Mesothelial cell of epicardium (in vitro differentiated cells): ENCODE results near the gene CDH23. TPM values are rescaled to one million over a fixed set of nuclear protein-coding genes. Genes with fewer than 3 reads are reported as not detected.

Source experiments
- DNase-seq, 2 experiments: peaks; one replicate each; pipeline ENCODE4 v3.0.0; 2021; ENCODE audit warnings: low spot score in 2 of 2; ENCODE audit not compliant: unreplicated experiment in 2 of 2
- H3K27ac Mint-ChIP-seq: 2 replicates; pipeline ENCODE4 v1.8.0; 2021; ENCODE audit warnings: mixed read lengths
- H3K27me3 Mint-ChIP-seq: 2 replicates; pipeline ENCODE4 v1.8.0; 2021; ENCODE audit warnings: low read depth, mixed read lengths
- H3K36me3 Mint-ChIP-seq: 2 replicates; pipeline ENCODE4 v1.8.0; 2021; ENCODE audit warnings: mixed read lengths
- H3K4me1 Mint-ChIP-seq: 2 replicates; pipeline ENCODE4 v1.8.0; 2021; ENCODE audit warnings: mixed read lengths
- H3K4me3 Mint-ChIP-seq: 2 replicates; pipeline ENCODE4 v1.8.0; 2021; ENCODE audit warnings: mild to moderate bottlenecking, moderate library complexity, mixed read lengths
- H3K9me3 Mint-ChIP-seq: 2 replicates; pipeline ENCODE4 v1.8.0; 2021; ENCODE audit warnings: mixed read lengths
- CTCF ChIP-seq: fragments of 200-600 bp; sonication (generic); IDR thresholded peaks from one replicate; pipeline ENCODE4 v1.5.0; 2021; ENCODE audit warnings: antibody characterized with exemption; ENCODE audit not compliant: unreplicated experiment
- total RNA-seq: library from RNA; stranded (reverse); gene quantifications from 3 replicates; pipeline ENCODE4 v1.2.1, GENCODE V29; 2021

The CDH23 gene
- total RNA-seq, 1 donor from 2014 or later, result 2.5 TPM

- TF ChIP-seq CTCF, result no peak
- Mint-ChIP-seq H3K27me3 (peaks cover 29% of the 10 kb centered on the region), H3K9me3 (peaks cover 34% of the 10 kb centered on the region), H3K4me1 (no peaks in the 10 kb centered on the region), H3K4me3 (no peak overlapping the region), H3K36me3 (peaks cover 1% of the 10 kb centered on the region), H3K27ac (no peak overlapping the region)
- DNase-seq, result no peak
Measured at GRCh38 chr10:71413581-71413980, 16.9 kb downstream of the CDH23 start.

DNA sequence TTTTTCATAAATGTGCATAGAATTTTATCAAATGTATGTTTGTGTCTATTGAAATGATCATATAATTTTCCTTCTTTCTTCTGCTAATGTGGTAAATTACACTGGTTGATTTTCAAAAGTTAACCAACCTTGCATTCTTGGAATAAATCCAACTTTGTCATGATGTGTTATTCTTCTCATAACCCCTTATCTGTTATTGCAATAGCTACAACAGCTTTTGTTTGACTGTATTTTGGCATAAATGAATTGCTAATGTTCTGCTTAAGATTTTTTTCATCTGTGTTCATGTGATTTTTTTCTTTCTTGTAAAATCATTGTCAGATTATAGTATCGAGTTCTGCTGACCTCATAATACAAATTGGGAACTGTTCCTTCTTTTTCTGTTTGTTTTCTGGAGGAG is 17.6 kb downstream of the CDH23 start:
- Mint-ChIP-seq H3K9me3 (peaks cover 34% of the 10 kb centered on the region), H3K36me3 (peaks cover 1% of the 10 kb centered on the region), H3K4me1 (no peaks in the 10 kb centered on the region), H3K4me3 (no peak overlapping the region), H3K27me3 (peaks cover 29% of the 10 kb centered on the region), H3K27ac (no peak overlapping the region)
- no peak for DNase-seq
- TF ChIP-seq CTCF, result no peak

DNA sequence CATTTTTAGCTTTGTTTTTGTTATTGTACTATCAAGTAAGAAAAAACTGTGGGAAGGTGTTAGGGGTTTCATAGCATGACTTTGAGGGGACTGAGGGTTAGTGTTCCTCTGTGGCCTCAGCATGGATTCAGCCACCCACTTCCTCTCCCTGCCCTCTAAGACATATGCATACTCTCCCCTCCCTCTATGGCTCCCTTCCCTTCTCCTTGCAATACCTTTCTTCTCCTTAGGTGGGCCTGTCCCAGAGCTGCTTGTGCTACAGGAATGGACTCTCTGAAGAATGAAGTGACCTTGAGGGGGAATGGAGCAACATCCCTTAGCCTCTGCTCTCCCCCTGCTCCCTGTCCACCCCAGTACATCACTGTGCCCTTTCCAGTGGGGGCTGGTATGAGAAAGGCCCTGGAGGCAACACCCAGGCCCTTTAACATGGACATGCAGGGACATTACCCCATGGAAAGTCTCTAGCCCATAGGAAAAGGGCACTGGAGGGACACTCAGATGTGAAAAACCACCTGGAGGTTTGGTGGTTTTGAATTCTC is 22.4 kb downstream of the CDH23 start:
- peak in 1 of 2 experiments; percentile 22 for DNase-seq
- no peak for TF ChIP-seq CTCF
- Mint-ChIP-seq H3K27ac (no peak overlapping the region), H3K4me3 (no peak overlapping the region), H3K27me3 (peaks cover 38% of the 10 kb centered on the region), H3K4me1 (peaks cover 3% of the 10 kb centered on the region), H3K9me3 (peaks cover 6% of the 10 kb centered on the region), H3K36me3 (no peaks in the 10 kb centered on the region)

- H3K4me3 Mint-ChIP-seq, result no peak overlapping the region
- DNase-seq, result peak in 1 of 2 experiments; percentile 26
- H3K36me3 Mint-ChIP-seq, result no peaks in the 10 kb centered on the region
- H3K9me3 Mint-ChIP-seq, result no peaks in the 10 kb centered on the region
- H3K27me3 Mint-ChIP-seq, result peaks cover 40% of the 10 kb centered on the region
- no peak overlapping the region for H3K27ac Mint-ChIP-seq
- no peak for TF ChIP-seq CTCF
- peaks cover 3% of the 10 kb centered on the region for H3K4me1 Mint-ChIP-seq
Measured at GRCh38 chr10:71419750-71420149, 23.0 kb downstream of the CDH23 start.

DNA sequence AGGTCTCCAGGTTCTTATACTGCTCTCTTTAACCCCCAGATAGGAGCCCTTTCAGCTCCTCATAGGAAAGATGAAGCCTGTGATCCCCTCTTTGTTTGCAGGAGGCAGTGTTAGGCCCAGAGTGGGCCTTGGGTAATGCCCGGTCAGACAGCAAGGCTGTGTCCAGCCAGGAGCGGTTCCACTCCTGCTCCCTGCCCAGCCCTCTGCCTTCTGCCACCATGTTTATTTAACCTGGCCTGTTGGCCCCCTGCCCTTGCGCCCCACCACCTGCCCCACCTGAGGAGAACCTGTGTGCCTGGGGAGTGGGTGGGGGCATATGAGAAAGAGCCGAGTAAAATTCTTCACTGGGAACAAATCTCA is 24.3 kb downstream of the CDH23 start:
- Mint-ChIP-seq H3K27me3 (peaks cover 44% of the 10 kb centered on the region), H3K27ac (no peak overlapping the region), H3K4me3 (no peak overlapping the region), H3K36me3 (no peaks in the 10 kb centered on the region), H3K9me3 (no peaks in the 10 kb centered on the region), H3K4me1 (peaks cover 3% of the 10 kb centered on the region)
- no peak for TF ChIP-seq CTCF
- DNase-seq, result peak in 1 of 2 experiments; percentile 29

GRCh38 chr10:71423250-71423649 is 26.5 kb downstream of the CDH23 start:
- H3K4me3 Mint-ChIP-seq, result no peak overlapping the region
- no peak for TF ChIP-seq CTCF
- H3K9me3 Mint-ChIP-seq, result no peaks in the 10 kb centered on the region

More at GRCh38 chr10:71423250-71423649, 26.5 kb downstream of the CDH23 start:
- no peak overlapping the region for H3K27ac Mint-ChIP-seq
- no peak for DNase-seq
- no peaks in the 10 kb centered on the region for H3K36me3 Mint-ChIP-seq
- H3K4me1 Mint-ChIP-seq, result peaks cover 3% of the 10 kb centered on the region
- H3K27me3 Mint-ChIP-seq, result peaks cover 40% of the 10 kb centered on the region
